ENCODE measurements around the gene ADA.

DNA sequence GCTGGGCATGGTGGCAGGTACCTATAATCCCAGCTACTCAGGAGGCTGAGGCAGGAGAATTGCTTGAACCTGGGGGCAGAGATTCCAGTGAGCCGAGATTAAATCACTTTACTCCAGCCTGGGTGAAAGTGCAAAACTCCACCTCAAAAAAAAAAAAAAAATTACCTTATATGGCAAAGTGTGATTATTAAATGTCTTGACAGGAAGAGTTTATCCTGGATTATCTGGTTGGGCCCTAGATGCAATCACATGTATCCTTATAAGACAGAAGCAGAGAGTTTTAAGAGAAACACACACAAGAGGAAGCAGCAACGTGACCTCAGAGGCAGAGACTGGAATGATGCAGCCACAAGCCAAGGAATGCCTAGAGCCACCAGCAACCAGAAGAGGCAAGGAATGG is 11.0 kb downstream of the ADA start:
- TF ChIP-seq, protein P1, sequence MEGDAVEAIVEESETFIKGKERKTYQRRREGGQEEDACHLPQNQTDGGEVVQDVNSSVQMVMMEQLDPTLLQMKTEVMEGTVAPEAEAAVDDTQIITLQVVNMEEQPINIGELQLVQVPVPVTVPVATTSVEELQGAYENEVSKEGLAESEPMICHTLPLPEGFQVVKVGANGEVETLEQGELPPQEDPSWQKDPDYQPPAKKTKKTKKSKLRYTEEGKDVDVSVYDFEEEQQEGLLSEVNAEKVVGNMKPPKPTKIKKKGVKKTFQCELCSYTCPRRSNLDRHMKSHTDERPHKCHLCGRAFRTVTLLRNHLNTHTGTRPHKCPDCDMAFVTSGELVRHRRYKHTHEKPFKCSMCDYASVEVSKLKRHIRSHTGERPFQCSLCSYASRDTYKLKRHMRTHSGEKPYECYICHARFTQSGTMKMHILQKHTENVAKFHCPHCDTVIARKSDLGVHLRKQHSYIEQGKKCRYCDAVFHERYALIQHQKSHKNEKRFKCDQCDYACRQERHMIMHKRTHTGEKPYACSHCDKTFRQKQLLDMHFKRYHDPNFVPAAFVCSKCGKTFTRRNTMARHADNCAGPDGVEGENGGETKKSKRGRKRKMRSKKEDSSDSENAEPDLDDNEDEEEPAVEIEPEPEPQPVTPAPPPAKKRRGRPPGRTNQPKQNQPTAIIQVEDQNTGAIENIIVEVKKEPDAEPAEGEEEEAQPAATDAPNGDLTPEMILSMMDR (IDR thresholded peaks at IDR 0.05) = no peak
- no peak for TF ChIP-seq POLR2A (IDR thresholded peaks at IDR 0.05)

Measured in Peyer's patch (tissue), 4 donors.